ENCODE measurements around the gene GFOD1. TPM values are rescaled to one million over a fixed set of nuclear protein-coding genes. Genes with fewer than 3 reads are reported as not detected.

GFOD1 gene
- polyA plus RNA-seq, 2 of the 4 experiments (the other 2 are of a cell fraction), result 2.7 to 3.5 TPM

DNA sequence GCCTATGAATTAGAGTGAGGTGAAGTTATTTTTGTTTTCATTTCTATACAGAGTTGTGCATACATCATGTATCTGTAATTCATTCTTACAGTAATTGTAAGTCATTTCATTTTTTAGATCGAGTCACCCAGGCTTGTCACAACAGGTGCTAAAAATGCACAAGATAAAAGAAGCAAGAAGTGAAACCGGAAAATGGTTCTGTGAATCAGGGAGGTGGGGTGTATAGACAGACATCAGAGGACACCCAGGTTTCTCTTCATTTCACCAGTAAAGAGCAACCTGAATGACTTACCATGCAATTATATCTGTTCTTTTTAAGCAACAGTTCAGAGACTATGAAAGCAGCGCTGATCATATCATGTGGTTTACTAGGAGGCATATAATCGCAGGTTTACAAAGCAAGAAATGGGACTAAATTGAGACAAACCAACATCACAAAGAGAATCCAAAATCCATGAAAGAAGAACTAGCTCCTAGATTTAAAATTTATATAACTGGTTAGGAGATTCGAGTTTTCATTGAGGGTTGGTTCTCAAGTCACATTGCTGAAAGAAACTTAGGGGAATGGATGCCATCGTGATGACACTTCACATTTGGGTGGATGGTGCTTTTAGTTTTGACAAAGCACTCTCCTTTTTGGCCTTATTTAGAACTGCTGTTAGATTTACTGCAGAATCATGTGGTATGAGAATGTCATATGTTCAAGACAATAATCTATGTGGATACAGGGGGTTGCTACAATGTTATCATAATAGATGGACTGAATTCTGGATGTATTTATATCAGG, 131.2 kb downstream of the GFOD1 start:
- WGBS (ENCODE audit: missing lambda C conversion rate), result 84% methylated on average over 6 of the region's 6 CpGs
- CTCF ChIA-PET, result no interaction called here
- Histone ChIP-seq H3K4me1 (peaks cover 18% of the 10 kb centered on the region), H3K9me3 (no peaks in the 10 kb centered on the region), H3K27ac (no peak overlapping the region), H3K4me2 (0 out of 3 replicates have a peak overlapping the region, but pooled peaks have one; percentile 37), H3K4me3 (no peak overlapping the region)
- POLR2A ChIA-PET, result no interaction called here
- no peak for DNase-seq (ENCODE audit: low read depth in 1 of 2, low spot score in 1 of 2)
- FAIRE-seq, result no peak
- ATAC-seq, result no peak
- TF ChIP-seq NPAS2 (CRISPR knock-in tag; IDR thresholded peaks at IDR 0.05; ENCODE audit: borderline replicate concordance) (no peak), FOXS1 (CRISPR knock-in tag; IDR thresholded peaks at IDR 0.05) (no peak), RAD21 (conservative IDR thresholded peaks at IDR 0.05 in 1 of 2, IDR thresholded peaks at IDR 0.05 in 1 of 2) (no peak), POLR2A (IDR thresholded peaks at IDR 0.05; ENCODE audit: low read length) (no peak), SMC3 (IDR thresholded peaks at IDR 0.05) (no peak), TP53 (CRISPR knock-in tag; IDR thresholded peaks at IDR 0.05) (no peak), ZNF302 (CRISPR knock-in tag; IDR thresholded peaks at IDR 0.05) (no peak)

DNA sequence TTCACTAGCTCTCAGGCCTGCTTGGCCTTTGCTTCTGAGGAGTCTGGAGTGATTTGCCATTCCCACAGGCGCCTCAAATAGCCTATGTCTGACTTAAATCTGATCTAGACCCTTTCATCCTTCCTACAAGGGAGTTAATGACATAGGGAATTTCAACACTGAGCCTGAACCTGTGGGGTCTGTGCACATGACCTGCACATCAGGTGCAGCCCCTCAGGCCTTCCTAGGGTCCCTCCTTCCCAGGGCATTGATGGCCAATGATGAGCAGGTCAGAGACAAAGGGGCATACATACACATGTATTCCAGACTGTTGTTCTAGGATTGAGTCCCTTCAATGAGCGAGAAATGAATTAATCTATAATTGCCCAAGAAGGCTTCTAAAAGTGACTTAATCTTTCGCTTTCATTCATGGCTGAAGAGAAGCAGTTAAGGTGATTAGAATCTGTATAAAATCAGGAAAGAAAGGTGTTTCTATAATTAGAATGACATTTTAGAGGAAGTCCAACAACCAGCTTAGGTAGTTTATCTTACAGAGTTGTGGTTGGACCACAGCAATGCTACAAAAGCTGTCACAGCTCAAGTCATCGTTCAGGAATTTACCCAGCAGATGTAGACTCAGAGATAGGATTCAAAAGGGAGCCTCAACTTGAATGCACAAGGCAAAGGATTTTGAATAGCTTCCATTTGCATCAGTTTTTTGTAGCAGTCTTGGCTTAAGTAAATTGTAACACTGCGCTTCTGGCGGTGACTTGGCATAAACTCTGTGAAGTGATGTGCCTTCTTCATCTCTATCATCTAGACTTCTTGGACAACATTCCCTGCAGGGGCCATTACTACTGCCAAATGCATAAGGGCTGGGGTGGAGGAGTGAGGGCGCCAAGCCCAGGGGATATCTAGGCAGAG, 132.1 kb downstream of the GFOD1 start:
- POLR2A ChIA-PET, result interaction anchor here (0.8 to 1.5 kb wide), 2 partner anchors 27 to 260 kb away, joined by 3 read pairs; partner anchors contain the start of genes NOL7 and TBC1D7
- no peak for FAIRE-seq

DNA sequence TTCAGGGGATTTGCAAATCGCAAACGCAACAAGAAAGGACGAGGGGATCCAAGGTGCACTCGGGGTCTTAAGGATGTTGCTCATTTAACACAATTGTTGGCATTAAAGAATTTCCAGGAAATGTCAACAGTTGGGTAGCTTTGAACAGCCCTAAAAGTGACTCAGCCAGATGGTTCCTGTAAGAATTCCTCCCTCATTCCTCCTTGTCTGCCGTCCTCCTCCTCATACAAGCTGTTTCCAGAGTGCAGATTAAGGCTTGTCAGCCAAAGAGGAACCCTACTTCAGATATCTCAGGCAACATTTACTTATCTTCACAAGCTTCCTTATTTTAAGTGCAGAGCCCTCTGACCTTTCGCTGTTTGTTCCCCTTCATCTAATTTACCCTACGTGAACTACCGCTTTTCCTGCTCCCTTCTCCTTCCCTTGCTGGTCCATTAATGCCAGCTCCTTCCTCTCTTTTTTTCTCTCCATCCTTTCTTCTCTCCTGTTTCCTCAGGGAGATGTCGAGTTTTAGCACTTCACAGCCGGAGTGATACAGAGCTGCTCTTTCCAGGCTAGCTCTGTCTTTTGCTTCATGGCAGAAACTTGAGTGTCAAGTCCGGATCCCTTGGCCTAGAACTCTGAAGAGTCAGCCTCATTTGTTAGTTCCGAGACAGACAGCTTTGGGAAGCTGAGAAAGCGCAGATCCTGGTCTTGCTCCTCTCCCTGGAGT, 132.9 kb downstream of the GFOD1 start:
- H3K4me3 ChIP-seq, result no peak overlapping the region
- TF ChIP-seq RFX5 (IDR thresholded peaks at IDR 0.05), result no peak
- no peak for TF ChIP-seq MYC (IDR thresholded peaks at IDR 0.05; ENCODE audit: borderline replicate concordance, low read length)
- TF ChIP-seq, protein P1, sequence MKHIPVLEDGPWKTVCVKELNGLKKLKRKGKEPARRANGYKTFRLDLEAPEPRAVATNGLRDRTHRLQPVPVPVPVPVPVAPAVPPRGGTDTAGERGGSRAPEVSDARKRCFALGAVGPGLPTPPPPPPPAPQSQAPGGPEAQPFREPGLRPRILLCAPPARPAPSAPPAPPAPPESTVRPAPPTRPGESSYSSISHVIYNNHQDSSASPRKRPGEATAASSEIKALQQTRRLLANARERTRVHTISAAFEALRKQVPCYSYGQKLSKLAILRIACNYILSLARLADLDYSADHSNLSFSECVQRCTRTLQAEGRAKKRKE (CRISPR knock-in tag; IDR thresholded peaks at IDR 0.05; ENCODE audit: low read depth), result no peak
- TF ChIP-seq NPAS2 (CRISPR knock-in tag; IDR thresholded peaks at IDR 0.05; ENCODE audit: borderline replicate concordance), result no peak
- TF ChIP-seq JUNB (IDR thresholded peaks at IDR 0.05), result no peak
- peak in 1 of 2 experiments; percentile 48; a peak in 1 of 6 replicates for ATAC-seq
- no peak for DNase-seq (ENCODE audit: low read depth in 1 of 2, low spot score in 1 of 2)
- ChIA-PET POLR2A (interaction anchor here (0.8 to 1.5 kb wide), 3 partner anchors 26 to 261 kb away, joined by 3 to 4 read pairs (median 3); partner anchors contain the start of genes NOL7 and TBC1D7), CTCF (interaction anchor here (0.7 kb wide), 1 partner anchor 16 kb away, joined by 3 read pairs; no protein-coding TSS in a partner anchor)
- H3K4me1 ChIP-seq, result peaks cover 18% of the 10 kb centered on the region
- FAIRE-seq, result no peak
- peak overlapping the region in 1 of 2 experiments; percentile 49; a peak in 1 of 6 replicates for H3K27ac ChIP-seq
- 88% methylated on average over 13 of the region's 13 CpGs for WGBS (ENCODE audit: missing lambda C conversion rate)
- no peaks in the 10 kb centered on the region for H3K9me3 ChIP-seq
- H3K4me2 ChIP-seq, result no peak overlapping the region

More for the DNA sequence above, 132.1 kb downstream of the GFOD1 start:
- TF ChIP-seq SREBF2 (IDR thresholded peaks at IDR 0.05) (no peak), NR3C1 (IDR thresholded peaks at IDR 0.05) (no peak), SMC3 (IDR thresholded peaks at IDR 0.05) (no peak), FOSB (CRISPR knock-in tag; IDR thresholded peaks at IDR 0.05) (no peak), EHMT2 (IDR thresholded peaks at IDR 0.05; ENCODE audit: low read depth) (no peak), ZC3H11A (IDR thresholded peaks at IDR 0.05) (no peak), RFX5 (IDR thresholded peaks at IDR 0.05) (no peak)
- TF ChIP-seq, protein P1 (CRISPR knock-in tag; IDR thresholded peaks at IDR 0.05; ENCODE audit: low read depth), result no peak
- Histone ChIP-seq H3K4me2 (peak overlapping the region; percentile 37; the same call in 2 of the 3 replicates), H3K27ac (peak overlapping the region in 1 of 2 experiments; percentile 49; a peak in 1 of 6 replicates), H3K9me3 (no peaks in the 10 kb centered on the region), H3K4me3 (no peak overlapping the region), H3K4me1 (peaks cover 18% of the 10 kb centered on the region)
- CTCF ChIA-PET, result no interaction called here
- WGBS (ENCODE audit: missing lambda C conversion rate), result 82% methylated on average over 7 of the region's 7 CpGs
- ATAC-seq (peak; percentile 50 to 75; a peak in 3 of 6 replicates), DNase-seq (ENCODE audit: low read depth in 1 of 2, low spot score in 1 of 2) (no peak)

Data from A549 (cell line).